ENCODE measurements around the gene PKNOX2.

The PKNOX2 gene

DNA sequence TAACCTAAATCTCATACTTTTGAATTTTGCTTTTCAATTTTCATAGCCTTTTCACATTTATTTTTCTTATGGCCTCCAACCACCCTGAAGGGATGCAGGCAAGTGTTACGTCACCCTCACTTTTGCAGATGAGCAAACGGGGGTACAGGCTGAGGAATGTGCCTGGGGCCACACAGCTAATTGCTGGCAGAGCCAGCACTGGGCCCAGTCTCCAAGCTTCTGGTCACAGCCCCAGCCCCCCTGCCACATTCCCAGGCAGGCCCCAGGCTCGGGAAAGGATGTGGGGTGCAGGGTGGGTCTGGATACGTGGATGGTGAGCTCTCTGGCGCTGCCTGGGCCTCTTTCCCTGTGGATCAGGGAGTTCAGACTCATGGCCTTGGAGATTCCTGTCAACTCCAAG is 138.6 kb downstream of the PKNOX2 start:
- Mint-ChIP-seq H3K27ac (no peak overlapping the region), H3K36me3 (no peaks in the 10 kb centered on the region), H3K4me1 (no peaks in the 10 kb centered on the region), H3K27me3 (peaks cover 6% of the 10 kb centered on the region in 2 donors), H3K4me3 (no peak overlapping the region), H3K9me3 (no peaks in the 10 kb centered on the region)
- ATAC-seq (replicated peaks) (no peak), DNase-seq (no peak)

DNA sequence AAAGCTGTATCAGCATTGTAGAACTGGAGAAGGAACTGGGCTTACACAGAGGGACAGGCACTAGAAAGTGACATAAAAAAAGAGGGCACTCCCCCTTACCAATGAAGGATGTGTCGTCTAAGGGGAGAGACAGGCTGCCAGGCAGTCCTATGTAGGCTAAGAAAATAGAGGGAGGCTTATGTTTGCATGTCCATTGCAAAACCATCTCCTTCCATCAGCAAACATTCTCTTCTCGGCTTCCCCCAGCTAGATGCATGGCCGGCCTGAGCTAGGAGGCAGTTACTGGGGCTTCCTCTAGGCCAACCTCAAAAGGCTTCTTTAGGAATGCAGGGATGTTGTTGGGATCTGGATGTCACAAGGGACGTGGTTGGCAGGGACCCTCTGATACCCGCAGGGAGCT is 139.1 kb downstream of the PKNOX2 start:
- H3K4me3 Mint-ChIP-seq: no peak overlapping the region
- ATAC-seq (replicated peaks) (no peak), DNase-seq (no peak)
- H3K27me3 Mint-ChIP-seq: peaks cover 6% of the 10 kb centered on the region in 2 donors
- H3K27ac Mint-ChIP-seq: no peak overlapping the region
- no peaks in the 10 kb centered on the region for H3K36me3 Mint-ChIP-seq
- no peaks in the 10 kb centered on the region for H3K4me1 Mint-ChIP-seq
- no peaks in the 10 kb centered on the region for H3K9me3 Mint-ChIP-seq

DNA sequence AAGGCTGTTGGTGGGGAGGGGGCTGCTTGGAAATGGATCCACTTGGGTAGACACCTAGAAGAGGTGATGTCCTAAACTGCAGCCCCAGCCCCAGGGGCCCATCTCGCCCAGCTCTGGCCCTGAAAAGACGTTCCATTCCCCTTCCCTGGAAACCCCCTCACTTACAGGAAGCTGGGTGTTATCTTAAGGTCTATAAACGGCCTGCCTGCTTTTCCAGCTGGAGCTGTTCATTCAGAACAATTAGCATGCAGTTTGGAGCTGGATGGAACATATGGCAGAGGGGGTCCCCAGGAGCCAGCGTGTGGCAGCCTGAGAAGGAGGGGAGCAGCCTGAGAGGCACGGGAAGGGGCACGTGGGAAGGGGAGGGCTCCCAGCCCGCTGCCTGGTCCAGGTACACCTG is 139.6 kb downstream of the PKNOX2 start:
- no peak for ATAC-seq (replicated peaks)
- Mint-ChIP-seq H3K4me3 (no peak overlapping the region), H3K36me3 (no peaks in the 10 kb centered on the region), H3K9me3 (no peaks in the 10 kb centered on the region), H3K4me1 (no peaks in the 10 kb centered on the region), H3K27me3 (peaks cover 6 to 9% of the 10 kb centered on the region in 2 donors), H3K27ac (no peak overlapping the region)
- DNase-seq: no peak

DNA sequence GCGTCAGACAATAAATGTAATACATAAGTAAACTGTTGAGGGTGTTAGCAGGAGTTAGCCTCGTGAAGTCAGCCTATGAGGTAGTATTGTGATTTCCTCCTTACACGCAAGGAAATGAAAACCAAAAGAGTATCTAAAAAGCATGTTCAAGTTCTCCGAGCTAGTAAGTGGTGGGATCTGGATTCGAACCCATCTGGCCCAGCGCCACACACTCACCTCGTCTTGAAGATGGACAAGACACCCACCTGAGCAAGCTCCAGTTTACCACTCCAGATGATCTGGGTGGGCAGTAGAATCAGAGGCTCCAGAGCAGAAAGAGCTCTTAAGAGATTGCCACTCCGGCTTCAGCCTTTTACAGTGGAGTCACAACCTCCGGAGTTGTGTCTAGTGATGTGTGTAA is 140.3 kb downstream of the PKNOX2 start:
- no peaks in the 10 kb centered on the region for H3K9me3 Mint-ChIP-seq
- DNase-seq: no peak
- H3K27me3 Mint-ChIP-seq: peaks cover 6 to 12% of the 10 kb centered on the region in 2 donors
- no peak for ATAC-seq (replicated peaks)
- no peaks in the 10 kb centered on the region for H3K36me3 Mint-ChIP-seq
- no peak overlapping the region for H3K4me3 Mint-ChIP-seq
- H3K27ac Mint-ChIP-seq: no peak overlapping the region
- no peaks in the 10 kb centered on the region for H3K4me1 Mint-ChIP-seq

DNA sequence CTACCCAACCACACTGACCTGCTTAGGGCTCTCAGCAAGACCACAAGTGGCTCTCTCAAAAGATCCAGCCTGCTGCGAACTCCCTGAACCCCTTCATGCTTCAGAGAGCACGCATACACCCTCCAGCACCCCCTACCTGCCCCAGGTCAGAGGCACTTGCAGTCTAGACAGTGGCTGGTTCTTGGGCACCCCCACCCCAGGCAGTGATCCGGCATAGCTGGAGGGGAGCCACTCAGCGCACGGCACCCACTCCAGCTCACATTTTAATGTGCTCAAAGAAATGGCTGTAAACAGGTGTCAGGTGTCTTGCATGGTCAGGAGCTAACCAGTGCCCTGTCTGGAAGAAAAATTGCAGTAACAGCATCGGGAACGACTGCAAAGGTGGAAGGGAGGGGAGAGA is 140.8 kb downstream of the PKNOX2 start:
- no peaks in the 10 kb centered on the region for H3K36me3 Mint-ChIP-seq
- H3K4me1 Mint-ChIP-seq: no peaks in the 10 kb centered on the region
- H3K27ac Mint-ChIP-seq: no peak overlapping the region
- DNase-seq (no peak), ATAC-seq (replicated peaks) (no peak)
- H3K4me3 Mint-ChIP-seq: no peak overlapping the region
- peaks cover 6 to 9% of the 10 kb centered on the region in 2 donors for H3K27me3 Mint-ChIP-seq
- H3K9me3 Mint-ChIP-seq: no peaks in the 10 kb centered on the region

DNA sequence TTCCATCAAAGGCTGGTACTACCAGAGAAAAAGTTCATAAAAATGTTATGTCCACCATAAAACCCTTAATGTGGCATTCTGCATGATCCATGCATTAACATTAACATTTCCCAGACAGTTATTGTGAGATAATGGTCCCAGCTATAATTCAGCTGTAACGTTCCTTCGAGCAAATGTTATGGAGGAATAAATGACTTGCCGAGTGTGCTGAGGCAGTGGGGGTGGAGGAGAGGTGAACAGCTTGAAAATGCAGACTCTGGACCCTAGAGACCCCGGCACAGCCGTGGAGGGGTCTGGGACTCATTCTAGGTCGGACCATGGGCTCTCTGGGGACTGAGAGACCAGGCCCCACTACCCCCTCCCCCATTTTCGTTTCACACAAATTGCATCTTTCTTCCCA is 141.9 kb downstream of the PKNOX2 start:
- Mint-ChIP-seq H3K9me3 (no peaks in the 10 kb centered on the region), H3K27me3 (peaks cover 6% of the 10 kb centered on the region in 2 donors), H3K4me1 (no peaks in the 10 kb centered on the region), H3K4me3 (no peak overlapping the region), H3K27ac (no peak overlapping the region), H3K36me3 (no peaks in the 10 kb centered on the region)
- no peak for DNase-seq
- no peak for ATAC-seq (replicated peaks)

DNA sequence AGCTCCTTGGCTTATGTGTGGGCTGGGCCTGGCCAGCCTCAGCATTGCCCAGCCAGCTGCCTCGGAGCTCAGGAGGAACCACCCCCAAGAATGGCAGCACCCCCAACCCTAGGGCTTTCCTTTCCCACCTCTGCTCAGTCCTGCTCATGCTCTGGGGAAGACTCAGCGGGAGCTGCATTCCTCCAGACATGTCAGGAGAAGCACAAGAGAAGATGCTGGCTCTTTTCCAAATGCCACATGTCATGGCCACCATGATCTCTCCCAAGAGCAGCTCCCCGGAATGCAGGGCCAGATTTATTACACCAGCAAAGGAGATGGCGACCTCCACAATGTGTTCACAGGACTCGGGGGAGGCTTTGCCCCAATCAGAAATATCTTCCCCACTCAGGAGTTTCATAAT is 143.7 kb downstream of the PKNOX2 start:
- DNase-seq: no peak
- no peaks in the 10 kb centered on the region for H3K4me1 Mint-ChIP-seq
- peaks cover 11 to 19% of the 10 kb centered on the region in 2 donors for H3K27me3 Mint-ChIP-seq
- H3K27ac Mint-ChIP-seq: no peak overlapping the region
- no peaks in the 10 kb centered on the region for H3K9me3 Mint-ChIP-seq
- no peak overlapping the region for H3K4me3 Mint-ChIP-seq
- H3K36me3 Mint-ChIP-seq: no peaks in the 10 kb centered on the region
- no peak for ATAC-seq (replicated peaks)

DNA sequence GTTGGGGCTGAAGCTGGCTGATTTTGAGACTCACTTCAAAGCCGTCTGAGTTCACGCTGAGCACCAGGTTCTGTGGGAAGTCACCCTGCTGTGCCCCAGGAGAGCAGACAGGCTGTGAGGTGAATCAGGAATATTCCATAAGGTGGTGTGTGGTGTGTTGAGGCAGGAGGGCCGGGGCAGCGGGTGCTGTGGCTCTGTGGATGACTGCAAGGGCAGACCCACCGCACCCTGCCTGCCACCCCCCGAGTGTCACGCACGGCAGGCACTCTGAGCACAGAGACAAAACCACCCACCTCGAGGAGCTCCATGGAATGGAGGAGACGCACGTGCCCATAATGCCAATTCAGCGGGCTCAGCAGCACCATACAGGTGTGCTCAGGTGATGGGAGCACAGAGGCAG is 147.8 kb downstream of the PKNOX2 start:
- H3K4me3 Mint-ChIP-seq: no peak overlapping the region
- H3K4me1 Mint-ChIP-seq: no peaks in the 10 kb centered on the region
- DNase-seq (no peak), ATAC-seq (replicated peaks) (no peak)
- no peak overlapping the region for H3K27ac Mint-ChIP-seq
- H3K36me3 Mint-ChIP-seq: no peaks in the 10 kb centered on the region
- H3K9me3 Mint-ChIP-seq: no peaks in the 10 kb centered on the region
- peaks cover 10 to 19% of the 10 kb centered on the region in 2 donors for H3K27me3 Mint-ChIP-seq

DNA sequence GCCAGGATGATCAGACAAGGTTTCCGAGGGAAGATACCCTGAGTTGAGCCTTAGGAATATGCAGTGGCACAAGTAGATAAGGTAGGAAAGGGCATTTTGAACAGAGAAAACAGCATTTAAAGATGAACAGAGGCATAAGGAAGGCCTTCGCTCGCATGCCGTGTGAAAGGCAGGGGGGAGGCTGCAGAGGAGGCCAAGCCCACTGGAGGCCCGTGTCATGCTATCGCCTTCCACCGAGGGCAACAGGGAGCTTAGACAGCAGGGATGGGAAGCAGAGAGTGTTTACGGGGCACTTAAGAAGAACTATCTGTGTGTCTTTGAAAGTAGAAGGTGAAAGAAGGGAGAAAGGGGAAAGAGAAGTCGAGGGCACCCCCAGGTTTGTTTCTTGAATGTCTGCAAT is 148.3 kb downstream of the PKNOX2 start:
- no peak for DNase-seq
- ATAC-seq (replicated peaks): no peak
- H3K27me3 Mint-ChIP-seq: peaks cover 10 to 19% of the 10 kb centered on the region in 2 donors
- no peaks in the 10 kb centered on the region for H3K9me3 Mint-ChIP-seq
- H3K36me3 Mint-ChIP-seq: no peaks in the 10 kb centered on the region
- no peaks in the 10 kb centered on the region for H3K4me1 Mint-ChIP-seq
- H3K4me3 Mint-ChIP-seq: no peak overlapping the region
- no peak overlapping the region for H3K27ac Mint-ChIP-seq

DNA sequence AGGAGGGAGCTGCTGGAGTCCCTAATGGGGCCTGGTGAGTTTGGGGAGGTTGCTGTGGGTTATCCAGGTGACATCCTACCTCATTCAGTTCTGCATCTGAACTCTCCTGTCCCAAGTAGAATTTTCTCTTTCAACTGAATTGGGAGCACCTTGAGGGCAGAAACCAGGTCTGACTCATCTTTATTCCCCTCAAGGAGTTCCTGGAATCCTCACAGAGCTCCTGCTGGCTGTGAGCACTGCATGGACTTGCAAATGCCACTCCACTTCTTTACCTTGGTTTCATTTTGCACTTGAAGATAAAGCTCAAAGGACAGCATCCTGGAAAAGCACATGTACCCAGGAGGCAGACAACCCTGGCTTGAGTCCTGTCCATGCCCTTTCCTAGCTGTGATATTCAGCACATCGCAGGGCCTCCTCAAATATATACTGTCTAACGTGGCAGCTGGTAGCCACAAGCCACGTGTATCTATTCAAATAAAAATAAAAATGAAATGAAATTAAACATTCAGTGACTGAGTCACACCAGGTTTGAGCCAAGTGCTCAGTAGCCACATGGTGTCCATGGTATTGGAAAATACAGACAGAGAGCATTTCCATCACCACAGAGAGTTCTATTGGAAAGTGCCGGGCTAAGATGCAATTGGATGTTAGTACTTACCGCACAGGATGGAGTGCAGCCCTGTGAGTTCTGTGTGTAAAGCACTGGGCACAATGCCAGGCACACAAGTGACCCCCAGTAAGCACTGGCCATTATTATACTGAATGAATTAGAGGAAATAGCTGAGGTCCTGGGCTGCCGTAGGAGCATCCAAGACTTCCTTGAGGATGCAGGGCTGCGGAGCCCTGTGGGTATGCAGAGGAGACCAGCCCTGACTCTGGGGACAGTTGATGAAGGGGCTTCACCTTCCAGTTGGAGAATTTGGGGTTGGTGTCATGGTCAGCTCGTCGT is 149.0 kb downstream of the PKNOX2 start:
- no peak overlapping the region for H3K4me3 Mint-ChIP-seq
- ATAC-seq (replicated peaks): no peak
- H3K4me1 Mint-ChIP-seq: no peaks in the 10 kb centered on the region
- H3K27me3 Mint-ChIP-seq: peaks cover 10 to 19% of the 10 kb centered on the region in 2 donors
- H3K36me3 Mint-ChIP-seq: no peaks in the 10 kb centered on the region
- no peak overlapping the region for H3K27ac Mint-ChIP-seq
- no peak for DNase-seq
- no peaks in the 10 kb centered on the region for H3K9me3 Mint-ChIP-seq

DNA sequence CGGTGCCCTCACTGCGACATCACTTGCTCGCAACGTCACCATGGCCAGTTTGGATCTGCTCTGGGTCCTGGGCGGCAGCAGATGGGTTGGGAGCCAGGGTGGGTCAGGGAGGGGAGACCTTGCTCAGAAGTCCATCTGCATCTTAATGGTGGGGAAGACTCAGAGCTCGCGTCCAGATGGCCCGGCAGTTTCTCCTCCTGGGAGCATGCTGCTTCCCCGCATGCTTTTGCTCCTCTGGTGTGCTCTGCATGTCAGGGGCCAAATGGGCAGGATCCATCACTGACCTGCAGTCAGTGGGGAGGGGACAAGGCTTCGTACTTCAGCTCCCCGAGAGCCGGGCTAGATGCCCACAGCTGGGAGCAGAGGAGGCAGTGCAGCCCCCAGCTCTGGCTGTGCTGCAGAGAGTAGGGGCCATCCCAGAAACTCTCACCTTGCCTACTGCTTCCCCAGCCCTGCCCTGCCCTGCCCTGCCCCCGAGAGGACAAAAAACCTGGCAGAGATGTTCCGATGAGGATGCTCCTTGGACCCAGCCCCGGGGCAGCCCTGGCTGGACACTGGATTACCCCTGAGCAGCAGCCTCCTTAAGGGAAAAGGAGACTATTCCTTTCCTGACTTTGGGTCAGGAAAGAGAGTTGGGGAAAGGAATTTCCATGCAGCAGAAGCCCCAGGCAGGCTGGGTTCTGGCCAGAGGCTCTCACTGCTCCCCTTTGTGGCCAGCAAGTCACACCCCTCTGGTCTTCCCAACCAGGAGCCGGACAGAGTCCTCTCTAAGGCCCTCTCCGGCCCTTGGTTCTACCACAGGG is 149.9 kb downstream of the PKNOX2 start:
- Mint-ChIP-seq H3K4me3 (no peak overlapping the region), H3K4me1 (no peaks in the 10 kb centered on the region), H3K36me3 (no peaks in the 10 kb centered on the region), H3K9me3 (peaks cover 0 to 1% of the 10 kb centered on the region in 2 donors), H3K27ac (no peak overlapping the region), H3K27me3 (peaks cover 13% of the 10 kb centered on the region in 2 donors)
- no peak for DNase-seq
- ATAC-seq (replicated peaks): no peak

DNA sequence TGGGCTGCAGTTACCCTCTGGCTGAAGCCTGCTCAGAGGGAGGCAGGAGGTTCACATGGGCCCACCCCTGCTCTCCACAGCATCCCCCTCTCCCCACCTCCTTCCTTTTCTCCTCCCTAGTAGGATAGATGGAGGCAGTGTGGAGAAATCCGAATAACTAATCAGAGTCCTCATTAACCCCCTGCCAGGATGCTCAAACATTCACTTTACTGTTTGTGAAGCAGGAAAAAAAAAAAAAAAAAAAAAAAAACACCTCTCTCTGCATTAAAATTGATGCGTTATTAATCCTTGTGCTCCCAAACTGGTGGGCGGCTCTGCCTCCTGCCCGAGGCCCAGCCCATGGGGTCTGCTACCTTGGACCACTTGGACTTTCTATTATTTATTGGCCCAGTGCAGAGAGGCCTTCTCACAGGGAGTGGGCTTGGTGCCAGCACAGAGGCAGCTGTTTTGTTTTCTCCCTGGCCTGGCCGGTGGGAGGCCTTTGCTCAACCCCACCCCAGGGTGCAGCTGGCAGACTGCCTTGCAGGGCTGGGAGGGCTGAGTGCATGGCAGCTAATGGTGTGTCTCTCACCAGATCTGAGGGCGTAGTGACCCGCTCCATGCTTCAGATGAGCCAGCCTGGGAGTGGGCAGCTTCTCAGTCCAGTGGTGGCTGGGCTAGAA is 150.7 kb downstream of the PKNOX2 start:
- Mint-ChIP-seq H3K4me3 (no peak overlapping the region), H3K27ac (no peak overlapping the region), H3K4me1 (no peaks in the 10 kb centered on the region), H3K36me3 (no peaks in the 10 kb centered on the region), H3K9me3 (peaks cover 0 to 4% of the 10 kb centered on the region in 2 donors), H3K27me3 (peaks cover 13 to 20% of the 10 kb centered on the region in 2 donors)
- DNase-seq: no peak
- ATAC-seq (replicated peaks): no peak

DNA sequence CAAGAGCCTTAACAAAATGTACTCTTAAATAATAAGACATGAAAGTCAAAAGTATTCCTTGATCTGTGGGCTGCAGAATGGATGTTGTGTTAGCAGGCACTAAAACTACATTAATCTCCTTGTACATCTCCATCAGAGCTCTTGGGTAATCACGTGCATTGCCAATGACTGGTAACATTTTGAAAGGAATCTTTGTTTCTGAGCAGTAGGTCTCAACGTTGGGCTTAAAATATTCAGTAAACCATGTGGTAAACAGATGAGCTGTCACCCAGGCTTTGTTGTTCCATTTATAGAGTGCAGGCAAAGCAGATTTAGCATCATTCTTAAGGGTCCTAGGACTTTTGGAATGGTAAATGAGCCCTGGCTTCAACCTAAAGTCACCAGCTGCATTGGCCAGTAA is 152.9 kb downstream of the PKNOX2 start:
- no peak for DNase-seq
- peaks cover 8 to 29% of the 10 kb centered on the region in 2 donors for H3K27me3 Mint-ChIP-seq
- ATAC-seq (replicated peaks): no peak

DNA sequence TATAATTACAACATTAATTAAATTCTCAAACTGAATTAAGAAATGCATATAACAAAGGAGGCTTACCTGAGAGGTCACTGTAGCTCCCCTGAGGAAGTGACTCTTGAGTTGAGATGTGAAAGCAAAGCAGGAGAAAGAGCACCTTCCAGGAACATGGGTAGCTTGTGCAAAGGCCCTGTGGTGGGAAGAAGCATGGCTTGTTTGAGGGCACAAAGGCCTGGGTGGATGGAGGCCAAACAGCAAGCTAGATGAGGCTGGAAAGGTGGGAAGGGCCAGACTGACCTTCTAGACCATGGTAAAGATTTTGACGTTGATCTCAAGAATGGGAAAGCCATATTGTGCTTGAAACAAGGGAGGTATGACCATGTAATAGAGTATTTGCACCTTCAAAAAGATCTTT is 155.1 kb downstream of the PKNOX2 start:
- Mint-ChIP-seq H3K9me3 (peaks cover 0 to 4% of the 10 kb centered on the region in 2 donors), H3K27me3 (peaks cover 5 to 30% of the 10 kb centered on the region in 2 donors), H3K36me3 (no peaks in the 10 kb centered on the region), H3K4me1 (no peaks in the 10 kb centered on the region), H3K4me3 (no peak overlapping the region), H3K27ac (no peak overlapping the region)
- ATAC-seq (replicated peaks) (no peak), DNase-seq (no peak)

More for the DNA sequence above, 152.9 kb downstream of the PKNOX2 start:
- Mint-ChIP-seq H3K9me3 (peaks cover 0 to 4% of the 10 kb centered on the region in 2 donors), H3K4me1 (no peaks in the 10 kb centered on the region), H3K4me3 (no peak overlapping the region), H3K27ac (no peak overlapping the region), H3K36me3 (no peaks in the 10 kb centered on the region)
